Activated CD8-positive, alpha-beta memory T cell treated with anti-CD3 and anti-CD28 coated beads for 1 hour (primary cell): ENCODE measurements around the gene PARP8.
A peak's percentile ranks its signal among the peaks of the same experiment; 100 is the strongest.

Source experiments
- DNase-seq, 2 donors: peaks; one replicate each; pipeline ENCODE4 v3.0.0-alpha.2; 2020; ENCODE audit warnings: low read depth in 1 of 2; ENCODE audit errors: extremely low read depth in 1 of 2

Gene PARP8

GRCh38 chr5:50724262-50724661 is 57.8 kb downstream of the PARP8 start:
- DNase-seq, result no peak

GRCh38 chr5:50725800-50726474 is 59.5 kb downstream of the PARP8 start:
- no peak for DNase-seq

- no peak for DNase-seq
These were observed 60.2 kb downstream of the PARP8 start for GRCh38 chr5:50726475-50727148.

- DNase-seq, result no peak
These were observed 60.7 kb downstream of the PARP8 start for GRCh38 chr5:50727149-50727496.

GRCh38 chr5:50727845-50728244 is 61.4 kb downstream of the PARP8 start:
- DNase-seq, result no peak

GRCh38 chr5:50730336-50730735 is 63.9 kb downstream of the PARP8 start:
- DNase-seq, result no peak

GRCh38 chr5:50730841-50731240 is 64.4 kb downstream of the PARP8 start:
- no peak for DNase-seq

GRCh38 chr5:50733741-50734140 is 67.3 kb downstream of the PARP8 start:
- no peak for DNase-seq

- DNase-seq, result no peak
These were observed 72.4 kb downstream of the PARP8 start for GRCh38 chr5:50738864-50739263.

GRCh38 chr5:50740832-50741231 is 74.4 kb downstream of the PARP8 start:
- DNase-seq, result no peak

GRCh38 chr5:50744776-50745175 is 78.3 kb downstream of the PARP8 start:
- DNase-seq, result no peak

GRCh38 chr5:50745221-50745910 is 78.9 kb downstream of the PARP8 start:
- DNase-seq, result no peak

GRCh38 chr5:50749181-50749580 is 82.7 kb downstream of the PARP8 start:
- no peak for DNase-seq

GRCh38 chr5:50749873-50750272 is 83.4 kb downstream of the PARP8 start:
- no peak for DNase-seq

GRCh38 chr5:50751064-50751657 is 84.7 kb downstream of the PARP8 start:
- peak in 1 of 2 donors; percentile 10 for DNase-seq

GRCh38 chr5:50752800-50753199 is 86.4 kb downstream of the PARP8 start:
- no peak for DNase-seq

GRCh38 chr5:50759526-50760270 is 93.3 kb downstream of the PARP8 start:
- no peak for DNase-seq

GRCh38 chr5:50763351-50763750 is 96.9 kb downstream of the PARP8 start:
- no peak for DNase-seq

GRCh38 chr5:50763846-50764245 is 97.4 kb downstream of the PARP8 start:
- no peak for DNase-seq

GRCh38 chr5:50766042-50766441 is 99.6 kb downstream of the PARP8 start:
- DNase-seq, result no peak

- DNase-seq, result no peak
These were observed 100.0 kb downstream of the PARP8 start for GRCh38 chr5:50766462-50766861.
